A673 (cell line): ENCODE measurements around the gene INKA1.

ENCODE experiments used
- EZH2 ChIP-seq: fragments of 200-600 bp; sonication (generic); IDR thresholded peaks from 2 replicates; pipeline ENCODE4 v1.6.1; 2017; ENCODE audit warnings: borderline replicate concordance, low read depth, mild to moderate bottlenecking, mixed read lengths, antibody characterized with exemption, low read length; ENCODE audit not compliant: poor library complexity, severe bottlenecking
- TF ChIP-seq, protein P1 (sequence below): fragments of 300-800, 200-600 bp; sonication (generic); conservative IDR thresholded peaks from 2 replicates; pipeline ENCODE4 v1.5.1; 2017; ENCODE audit warnings: low read depth, mild to moderate bottlenecking, antibody characterized with exemption, low read length, moderate library complexity, mixed read lengths

- TF ChIP-seq, protein P1, sequence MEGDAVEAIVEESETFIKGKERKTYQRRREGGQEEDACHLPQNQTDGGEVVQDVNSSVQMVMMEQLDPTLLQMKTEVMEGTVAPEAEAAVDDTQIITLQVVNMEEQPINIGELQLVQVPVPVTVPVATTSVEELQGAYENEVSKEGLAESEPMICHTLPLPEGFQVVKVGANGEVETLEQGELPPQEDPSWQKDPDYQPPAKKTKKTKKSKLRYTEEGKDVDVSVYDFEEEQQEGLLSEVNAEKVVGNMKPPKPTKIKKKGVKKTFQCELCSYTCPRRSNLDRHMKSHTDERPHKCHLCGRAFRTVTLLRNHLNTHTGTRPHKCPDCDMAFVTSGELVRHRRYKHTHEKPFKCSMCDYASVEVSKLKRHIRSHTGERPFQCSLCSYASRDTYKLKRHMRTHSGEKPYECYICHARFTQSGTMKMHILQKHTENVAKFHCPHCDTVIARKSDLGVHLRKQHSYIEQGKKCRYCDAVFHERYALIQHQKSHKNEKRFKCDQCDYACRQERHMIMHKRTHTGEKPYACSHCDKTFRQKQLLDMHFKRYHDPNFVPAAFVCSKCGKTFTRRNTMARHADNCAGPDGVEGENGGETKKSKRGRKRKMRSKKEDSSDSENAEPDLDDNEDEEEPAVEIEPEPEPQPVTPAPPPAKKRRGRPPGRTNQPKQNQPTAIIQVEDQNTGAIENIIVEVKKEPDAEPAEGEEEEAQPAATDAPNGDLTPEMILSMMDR = no peak
- TF ChIP-seq EZH2 = no peak
These were observed 15.0 kb upstream of the INKA1 start for GRCh38 chr3:49788056-49788455.
